ENCODE data around the gene TMSB4X. TPM values are rescaled to one million over a fixed set of nuclear protein-coding genes. Genes with fewer than 3 reads are reported as not detected.

TMSB4X gene
- total and polyA plus RNA-seq, 8 donors: 460 to 2,276 (median 1,009) TPM

DNA sequence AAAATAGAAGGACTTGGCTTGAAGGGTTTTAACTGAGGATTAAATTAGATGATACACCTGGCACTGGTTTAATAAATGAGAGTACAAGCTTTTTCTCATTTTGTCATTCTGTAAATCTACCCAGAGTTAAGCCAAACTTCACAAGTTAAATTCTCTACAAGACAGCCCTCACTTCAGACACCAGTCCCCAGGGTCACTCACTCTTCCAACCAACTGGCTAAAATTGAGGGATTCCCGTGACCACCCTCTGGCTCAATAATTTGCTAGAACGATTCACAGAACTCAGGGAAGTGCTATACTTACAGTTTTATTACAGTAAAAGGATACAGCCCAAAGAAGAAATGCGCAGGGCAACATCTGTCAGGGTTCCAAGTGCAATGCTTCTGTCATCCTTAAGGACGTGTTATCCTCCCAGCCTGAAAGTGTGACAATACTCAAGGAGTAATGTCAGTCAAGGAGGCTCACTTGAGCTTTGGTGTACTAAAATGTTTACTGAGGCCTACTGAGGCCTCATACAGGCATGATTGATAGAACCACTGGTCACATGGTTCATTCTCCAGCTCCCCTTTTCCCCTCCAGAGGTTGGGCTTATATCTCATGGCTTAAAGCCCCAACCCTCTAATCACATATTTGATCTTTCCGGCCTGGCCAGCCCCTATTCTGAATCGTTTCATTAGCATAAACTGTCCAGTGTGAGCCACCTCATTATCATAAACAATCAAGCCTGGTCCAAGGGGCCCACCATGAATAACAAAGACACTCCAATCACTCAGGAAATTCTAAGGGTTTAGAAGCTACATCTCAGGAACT lies 9.6 kb upstream of the TMSB4X start:
- peaks cover 0 to 4% (median 0%) of the 10 kb centered on the region in 3 donors for H3K4me1 ChIP-seq

DNA sequence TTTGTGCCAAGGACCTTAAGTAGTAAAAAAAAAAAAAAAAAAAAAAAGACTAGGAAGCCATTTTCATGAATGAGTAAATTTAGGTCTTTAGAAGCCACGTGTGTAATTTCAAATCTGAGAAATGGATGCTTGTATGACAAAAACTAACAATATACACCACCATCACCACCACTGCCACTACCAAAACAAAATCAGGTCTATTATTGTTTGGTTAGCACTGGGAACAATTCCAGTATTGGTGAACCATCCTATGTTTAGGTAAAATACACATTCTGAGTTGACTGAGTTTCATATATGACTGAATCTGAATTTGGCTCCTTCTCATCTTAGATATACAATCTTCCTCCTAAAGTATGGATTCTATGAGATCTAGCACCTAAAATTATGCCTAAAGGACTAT lies 8.8 kb upstream of the TMSB4X start:
- H3K9me3 ChIP-seq: no peaks in the 10 kb centered on the region
- intact Hi-C loops (cut with DNase I): no loop called here
- FAIRE-seq (no peak), DNase-seq (no peak), ATAC-seq (no peak)
- no peak overlapping the region for H3K4me3 ChIP-seq
- H3K36me3 ChIP-seq: no peaks in the 10 kb centered on the region
- TF ChIP-seq, protein P1, sequence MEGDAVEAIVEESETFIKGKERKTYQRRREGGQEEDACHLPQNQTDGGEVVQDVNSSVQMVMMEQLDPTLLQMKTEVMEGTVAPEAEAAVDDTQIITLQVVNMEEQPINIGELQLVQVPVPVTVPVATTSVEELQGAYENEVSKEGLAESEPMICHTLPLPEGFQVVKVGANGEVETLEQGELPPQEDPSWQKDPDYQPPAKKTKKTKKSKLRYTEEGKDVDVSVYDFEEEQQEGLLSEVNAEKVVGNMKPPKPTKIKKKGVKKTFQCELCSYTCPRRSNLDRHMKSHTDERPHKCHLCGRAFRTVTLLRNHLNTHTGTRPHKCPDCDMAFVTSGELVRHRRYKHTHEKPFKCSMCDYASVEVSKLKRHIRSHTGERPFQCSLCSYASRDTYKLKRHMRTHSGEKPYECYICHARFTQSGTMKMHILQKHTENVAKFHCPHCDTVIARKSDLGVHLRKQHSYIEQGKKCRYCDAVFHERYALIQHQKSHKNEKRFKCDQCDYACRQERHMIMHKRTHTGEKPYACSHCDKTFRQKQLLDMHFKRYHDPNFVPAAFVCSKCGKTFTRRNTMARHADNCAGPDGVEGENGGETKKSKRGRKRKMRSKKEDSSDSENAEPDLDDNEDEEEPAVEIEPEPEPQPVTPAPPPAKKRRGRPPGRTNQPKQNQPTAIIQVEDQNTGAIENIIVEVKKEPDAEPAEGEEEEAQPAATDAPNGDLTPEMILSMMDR (IDR thresholded peaks at IDR 0.05): no peak
- no peak overlapping the region for H3K27ac ChIP-seq
- no peaks in the 10 kb centered on the region for H3K27me3 ChIP-seq
- 68 to 82% methylated on average over 1 of the region's 1 CpG for WGBS, 2 donors
- peaks cover 0 to 6% (median 0%) of the 10 kb centered on the region in 3 donors for H3K4me1 ChIP-seq

More for the DNA sequence above, 9.6 kb upstream of the TMSB4X start:
- ATAC-seq: no peak
- DNase-seq: no peak
- Histone ChIP-seq H3K4me3 (no peak overlapping the region), H3K27ac (no peak overlapping the region), H3K36me3 (no peaks in the 10 kb centered on the region), H3K27me3 (no peaks in the 10 kb centered on the region), H3K9me3 (no peaks in the 10 kb centered on the region)
- intact Hi-C loops (cut with DNase I): no loop called here
- 84 to 85% methylated on average over 6 of the region's 6 CpGs for WGBS, 2 donors
- FAIRE-seq: no peak
- TF ChIP-seq, protein P1 (IDR thresholded peaks at IDR 0.05): no peak

DNA sequence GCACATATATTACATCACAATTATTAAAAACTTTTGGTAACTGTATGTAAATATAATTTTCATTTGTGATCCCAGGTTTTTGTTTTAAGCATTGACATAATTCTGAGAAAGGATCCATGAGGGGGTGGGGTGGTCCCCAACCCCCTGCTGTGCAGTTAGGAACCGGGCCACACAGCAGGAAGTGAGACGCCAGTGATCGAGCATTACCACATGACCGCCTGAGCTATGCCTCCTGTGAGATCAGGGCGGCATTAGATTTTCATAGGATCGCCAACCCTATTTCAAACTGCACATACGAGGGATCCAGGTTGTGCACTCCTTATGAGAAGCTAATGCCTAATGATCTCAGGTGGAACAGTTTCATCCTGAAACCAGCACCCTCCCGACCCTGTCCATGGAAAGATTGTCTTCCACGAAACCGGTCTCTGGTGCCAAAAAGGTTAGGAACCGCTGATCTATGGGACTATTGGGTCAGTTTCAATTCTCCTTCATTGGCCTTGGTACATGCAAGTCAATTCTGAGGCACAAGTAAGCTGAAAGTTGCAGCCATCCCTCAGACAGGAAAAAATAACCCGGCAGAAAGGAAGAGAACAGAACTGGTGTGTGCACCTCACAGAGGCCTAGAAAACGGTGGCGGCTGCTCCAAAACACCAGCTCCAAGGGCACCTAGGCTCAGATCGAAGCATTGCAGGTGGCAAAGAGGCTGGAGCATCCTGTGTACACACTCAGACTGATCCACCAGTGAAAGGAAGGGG lies 7.0 kb upstream of the TMSB4X start:
- Histone ChIP-seq H3K27ac (no peak overlapping the region), H3K4me3 (no peak overlapping the region), H3K27me3 (no peaks in the 10 kb centered on the region), H3K9me3 (no peaks in the 10 kb centered on the region), H3K36me3 (no peaks in the 10 kb centered on the region), H3K4me1 (peaks cover 0 to 8% (median 0%) of the 10 kb centered on the region in 3 donors)
- intact Hi-C loops (cut with DNase I): no loop called here
- ATAC-seq (no peak), FAIRE-seq (no peak), DNase-seq (no peak)
- TF ChIP-seq, protein P1 (IDR thresholded peaks at IDR 0.05): no peak
- WGBS, 2 donors: 78 to 88% methylated on average over 15 of the region's 15 CpGs

- FAIRE-seq: no peak
- peaks cover 0 to 3% (median 0%) of the 10 kb centered on the region in 4 donors for H3K27me3 ChIP-seq
- DNase-seq: peak in 2 of 6 donors; percentile 35 to 58
- ATAC-seq: peak; percentile 52 to 75 (median 60)
- H3K27ac ChIP-seq: peak overlapping the region; percentile 63 to 96 (median 72)
- H3K4me1 ChIP-seq: peaks cover 0 to 8% (median 0%) of the 10 kb centered on the region in 3 donors
- WGBS, 2 donors: 3 to 13% methylated on average over 11 of the region's 11 CpGs
- peak overlapping the region in 2 of 4 donors; percentile 6 to 13 for H3K4me3 ChIP-seq
- no peaks in the 10 kb centered on the region for H3K9me3 ChIP-seq
- H3K36me3 ChIP-seq: no peaks in the 10 kb centered on the region
- TF ChIP-seq, protein P1 (IDR thresholded peaks at IDR 0.05): peak in 3 of 4 donors; percentile 10 to 40 (median 25)
- intact Hi-C loops (cut with DNase I): no loop called here
These were observed 4.2 kb upstream of the TMSB4X start for GRCh38 chrX:12970691-12971202.

Data from pancreas (tissue), 10 donors.